Tibial artery (tissue), 4 donors: Measurements from ENCODE around the gene TRIM60.
"Not testable (repeated sequence)": the region's sequence is repeated elsewhere in the genome, so short reads cannot be mapped to it uniquely, and the experiment has no call there.

Source experiments
- DNase-seq, 2 donors: peaks; one replicate each; pipeline ENCODE4 v3.0.0-alpha.2; 2019
- H3K27ac ChIP-seq, 2 donors: fragments of 200-600 bp; sonication (generic) in 1 of 2; 1 replicate in 1 of 2; 2 replicates in 1 of 2; pipeline ENCODE4 v1.5.1; 2018 to 2019; ENCODE audit warnings: mild to moderate bottlenecking in 1 of 2
- H3K27me3 ChIP-seq, 2 donors: fragments of 200-600 bp; sonication (generic) in 1 of 2; one replicate each; pipeline versions ENCODE4 v1.5.1 to v1.6.0; 2016 to 2019
- H3K36me3 ChIP-seq, 3 donors: fragments of 200-600 bp; sonication (generic) in 2 of 3; one replicate each; pipeline ENCODE4 v1.5.1; 2016 to 2019; ENCODE audit warnings: mild to moderate bottlenecking in 2 of 3
- H3K4me1 ChIP-seq, 4 donors: fragments of 200-600 bp; sonication (generic) in 2 of 4; 1 replicate in 3 of 4; 2 replicates in 1 of 4; pipeline ENCODE4 v1.5.1; 2016 to 2019
- H3K4me3 ChIP-seq, 2 donors: fragments of 200-600 bp; sonication (generic) in 1 of 2; 1 replicate in 1 of 2; 2 replicates in 1 of 2; pipeline ENCODE4 v1.5.1; 2018 to 2019; ENCODE audit warnings: mild to moderate bottlenecking in 2 of 2
- H3K9me3 ChIP-seq, 3 donors: fragments of 200-600 bp; sonication (generic) in 1 of 3; one replicate each; pipeline ENCODE4 v1.5.1; 2016 to 2019
- CTCF ChIP-seq, 2 experiments: fragments of 200-600 bp in 1 of 2; fragments of 450-650 bp in 1 of 2; IDR thresholded peaks; one replicate each; pipeline ENCODE4 v1.5.1; 2017 to 2019; ENCODE audit warnings: antibody characterized with exemption in 2 of 2, mild to moderate bottlenecking in 1 of 2, moderate library complexity in 1 of 2
- intact Hi-C: fragments of 100-400 bp; cut with DNase I; formaldehyde crosslinking; loops from one replicate; pipeline ENCODE4 v1.15.0; 2023; ENCODE audit warnings: low total_unique reads

The TRIM60 gene

GRCh38 chr4:165031436-165032211 lies at the start of gene TRIM60:
TRIM60 (plus strand) TSS chr4:165031999; CDS start chr4:165040073, 8,074 bp downstream.
- Histone ChIP-seq H3K4me1 (no peaks in the 10 kb centered on the region), H3K27me3 (no peaks in the 10 kb centered on the region), H3K4me3 (no peak within 1 kb of the TSS), H3K9me3 (no peaks in the 10 kb centered on the region), H3K27ac (no peak within 1 kb of the TSS), H3K36me3 (no peaks in the 10 kb centered on the region)
- intact Hi-C loops, result no loop called here
- TF ChIP-seq CTCF (IDR thresholded peaks at IDR 0.05), result no peak
- DNase-seq, result no peak

- H3K9me3 ChIP-seq, result no peaks in the 10 kb centered on the region
- H3K4me3 ChIP-seq, result no peak overlapping the region
- TF ChIP-seq CTCF (IDR thresholded peaks at IDR 0.05), result no peak
- no peaks in the 10 kb centered on the region for H3K36me3 ChIP-seq
- intact Hi-C loops, result no loop called here
- no peak overlapping the region for H3K27ac ChIP-seq
- H3K27me3 ChIP-seq, result peaks cover 0 to 3% of the 10 kb centered on the region in 2 donors
- no peak for DNase-seq
- no peaks in the 10 kb centered on the region for H3K4me1 ChIP-seq
These were observed 42.3 kb upstream of the TRIM60 start for GRCh38 chr4:164989471-164989870.

GRCh38 chr4:164990786-164991185 lies 41.0 kb upstream of the TRIM60 start:
- DNase-seq, H3K4me3 ChIP-seq, H3K27ac ChIP-seq, H3K9me3 ChIP-seq, H3K36me3 ChIP-seq, H3K4me1 ChIP-seq, H3K27me3 ChIP-seq, intact Hi-C loops: not testable (repeated sequence)

- DNase-seq, H3K9me3 ChIP-seq, intact Hi-C loops, H3K36me3 ChIP-seq, H3K4me3 ChIP-seq, H3K27ac ChIP-seq, H3K4me1 ChIP-seq, H3K27me3 ChIP-seq: not testable (repeated sequence)
These were observed 35.7 kb upstream of the TRIM60 start for GRCh38 chr4:164996123-164996522.

GRCh38 chr4:164997324-164997723 lies 34.5 kb upstream of the TRIM60 start:
- Histone ChIP-seq H3K9me3 (no peaks in the 10 kb centered on the region), H3K4me3 (no peak overlapping the region), H3K36me3 (no peaks in the 10 kb centered on the region), H3K27me3 (no peaks in the 10 kb centered on the region), H3K4me1 (no peaks in the 10 kb centered on the region), H3K27ac (no peak overlapping the region)
- intact Hi-C loops, result no loop called here
- DNase-seq, result no peak
- TF ChIP-seq CTCF (IDR thresholded peaks at IDR 0.05), result no peak

- intact Hi-C loops, result no loop called here
These were observed 33.9 kb upstream of the TRIM60 start for GRCh38 chr4:164997941-164998340.

GRCh38 chr4:164998526-164999080 lies 33.2 kb upstream of the TRIM60 start:
- intact Hi-C loops, DNase-seq: not testable (repeated sequence)

More at GRCh38 chr4:164997941-164998340, 33.9 kb upstream of the TRIM60 start:
- H3K9me3 ChIP-seq, result no peaks in the 10 kb centered on the region
- no peak for TF ChIP-seq CTCF (IDR thresholded peaks at IDR 0.05)
- no peaks in the 10 kb centered on the region for H3K27me3 ChIP-seq
- no peak overlapping the region for H3K27ac ChIP-seq
- no peaks in the 10 kb centered on the region for H3K4me1 ChIP-seq
- DNase-seq, result no peak
- H3K4me3 ChIP-seq, result no peak overlapping the region
- H3K36me3 ChIP-seq, result no peaks in the 10 kb centered on the region

GRCh38 chr4:165001957-165002356 lies 29.8 kb upstream of the TRIM60 start:
- intact Hi-C loops, result not testable (repeated sequence)

More at GRCh38 chr4:164998526-164999080, 33.2 kb upstream of the TRIM60 start:
- H3K36me3 ChIP-seq, H3K4me3 ChIP-seq, H3K9me3 ChIP-seq, H3K4me1 ChIP-seq, H3K27me3 ChIP-seq, H3K27ac ChIP-seq: not testable (repeated sequence)

More at GRCh38 chr4:165001957-165002356, 29.8 kb upstream of the TRIM60 start:
- DNase-seq, H3K4me3 ChIP-seq, H3K9me3 ChIP-seq, H3K27me3 ChIP-seq, H3K4me1 ChIP-seq, H3K27ac ChIP-seq, H3K36me3 ChIP-seq: not testable (repeated sequence)
